Measurements from ENCODE around the gene SSR1.

- TF ChIP-seq CTCF (conservative IDR thresholded peaks at IDR 0.05 in 1 of 2, IDR thresholded peaks at IDR 0.05 in 1 of 2; ENCODE audit: extremely low read depth in 1 of 2, insufficient read depth in 1 of 2, low read depth in 1 of 2, low read length in 2 of 2) = no peak
- no peak for TF ChIP-seq EZH2 (IDR thresholded peaks at IDR 0.05; ENCODE audit: borderline replicate concordance, low read length)
Measured at GRCh38 chr6:7314414-7314813, 1.4 kb upstream of the SSR1 start.

All from mammary epithelial cell (primary cell).